ENCODE data around the gene C20orf204. TPM values are rescaled to one million over a fixed set of nuclear protein-coding genes. Genes with fewer than 3 reads are reported as not detected.

The C20orf204 gene
- total RNA-seq, 2 donors from 2014 or later: 0.81 to 3.2 TPM

GRCh38 chr20:64015635-64016034 is 20.3 kb upstream of the C20orf204 start:
- H3K4me1 ChIP-seq (ENCODE audit: control insufficient read depth in 1 of 2, low read depth in 2 of 2): no peaks in the 10 kb centered on the region
- H3K9me3 ChIP-seq: no peaks in the 10 kb centered on the region
- no peak for TF ChIP-seq CTCF (IDR thresholded peaks at IDR 0.05)
- H3K27me3 ChIP-seq (replicated peaks; ENCODE audit: insufficient read depth): no peaks in the 10 kb centered on the region
- ATAC-seq (ENCODE audit: insufficient number of reproducible peaks, low FRiP score, low read depth): no peak
- peaks cover 43% of the 10 kb centered on the region for H3K36me3 ChIP-seq
- no peak overlapping the region for H3K4me3 ChIP-seq
- no peak for DNase-seq (ENCODE audit: low spot score)
- H3K27ac ChIP-seq: no peak overlapping the region

- ATAC-seq (ENCODE audit: insufficient number of reproducible peaks, low FRiP score, low read depth) (no peak), DNase-seq (ENCODE audit: low spot score) (no peak)
- no peaks in the 10 kb centered on the region for H3K27me3 ChIP-seq (replicated peaks; ENCODE audit: insufficient read depth)
- H3K9me3 ChIP-seq: no peaks in the 10 kb centered on the region
- H3K4me1 ChIP-seq (ENCODE audit: control insufficient read depth in 1 of 2, low read depth in 2 of 2): no peaks in the 10 kb centered on the region
- peaks cover 66% of the 10 kb centered on the region for H3K36me3 ChIP-seq
- no peak overlapping the region for H3K4me3 ChIP-seq
- TF ChIP-seq CTCF (IDR thresholded peaks at IDR 0.05): no peak
- H3K27ac ChIP-seq: no peak overlapping the region
Measured at GRCh38 chr20:64021124-64021975, 14.6 kb upstream of the C20orf204 start.

- no peaks in the 10 kb centered on the region for H3K9me3 ChIP-seq
- TF ChIP-seq CTCF (IDR thresholded peaks at IDR 0.05): no peak
- no peaks in the 10 kb centered on the region for H3K27me3 ChIP-seq (replicated peaks; ENCODE audit: insufficient read depth)
- no peak for ATAC-seq (ENCODE audit: insufficient number of reproducible peaks, low FRiP score, low read depth)
- H3K4me1 ChIP-seq (ENCODE audit: control insufficient read depth in 1 of 2, low read depth in 2 of 2): no peaks in the 10 kb centered on the region
- no peak overlapping the region for H3K4me3 ChIP-seq
- no peak for DNase-seq (ENCODE audit: low spot score)
- peaks cover 71% of the 10 kb centered on the region for H3K36me3 ChIP-seq
- H3K27ac ChIP-seq: no peak overlapping the region
Measured at GRCh38 chr20:64022671-64023360, 13.2 kb upstream of the C20orf204 start.

- ATAC-seq (ENCODE audit: insufficient number of reproducible peaks, low FRiP score, low read depth) (no peak), DNase-seq (ENCODE audit: low spot score) (no peak)
- no peak for TF ChIP-seq CTCF (IDR thresholded peaks at IDR 0.05)
- no peak overlapping the region for H3K4me3 ChIP-seq
- no peaks in the 10 kb centered on the region for H3K4me1 ChIP-seq (ENCODE audit: control insufficient read depth in 1 of 2, low read depth in 2 of 2)
- no peaks in the 10 kb centered on the region for H3K9me3 ChIP-seq
- H3K27ac ChIP-seq: no peak overlapping the region
- H3K36me3 ChIP-seq: peaks cover 73% of the 10 kb centered on the region
- no peaks in the 10 kb centered on the region for H3K27me3 ChIP-seq (replicated peaks; ENCODE audit: insufficient read depth)
Measured at GRCh38 chr20:64023361-64024140, 12.4 kb upstream of the C20orf204 start.

All from thoracic aorta (tissue), 2 donors.